H1 (cell line): ENCODE data around the gene UBE4B. TPM values are rescaled to one million over a fixed set of nuclear protein-coding genes. Genes with fewer than 3 reads are reported as not detected.

Source experiments
- CTCF ChIA-PET: fragments of 300-600 bp; sonication (Branson Sonifier 250); formaldehyde crosslinking; loops from one replicate; lab custom pipeline; 2021; ENCODE audit not compliant: partially characterized antibody; lab: Charles Lee
- POLR2A ChIA-PET: fragments of 300-600 bp; sonication (Branson Sonifier 250); formaldehyde crosslinking; loops from one replicate; lab custom pipeline; 2021; ENCODE audit warnings: inconsistent platforms; ENCODE audit not compliant: partially characterized antibody; lab: Charles Lee
- DNase-seq, 2 experiments: peaks; one replicate each; pipeline versions ENCODE4 v3.0.0 to v3.0.0-alpha.2; 2010 to 2022; ENCODE audit warnings: low spot score in 2 of 2, low read depth in 1 of 2, mixed read lengths in 1 of 2
- FAIRE-seq: peaks from 2 replicates; lab custom pipeline; 2011; peaks lifted over from hg19 to GRCh38; lab: Jason Lieb, UNC
- H2AFZ ChIP-seq: 2 replicates; pipeline ENCODE4 v1.8.1; 2012; ENCODE audit warnings: low read length, inconsistent platforms
- H2AK5ac ChIP-seq: 2 replicates; pipeline ENCODE4 v1.6.1; 2013; ENCODE audit warnings: low read depth, low read length
- H2BK120ac ChIP-seq: replicated peaks from 2 replicates; pipeline ENCODE3; 2013; ENCODE audit warnings: low read depth, low read length, inconsistent platforms
- H2BK12ac ChIP-seq: 2 replicates; pipeline ENCODE4 v1.6.1; 2013; ENCODE audit warnings: low read depth, low read length
- H2BK15ac ChIP-seq: 2 replicates; pipeline ENCODE4 v1.6.1; 2013; ENCODE audit warnings: low read length
- H2BK20ac ChIP-seq: 2 replicates; pipeline ENCODE4 v1.6.1; 2013; ENCODE audit warnings: low read length
- H2BK5ac ChIP-seq: 2 replicates; pipeline ENCODE4 v1.6.1; 2013; ENCODE audit warnings: low read depth, low read length
- H3K14ac ChIP-seq: 2 replicates; pipeline ENCODE4 v1.6.1; 2013; ENCODE audit warnings: inconsistent platforms; ENCODE audit not compliant: insufficient read length
- H3K18ac ChIP-seq: 2 replicates; pipeline ENCODE4 v1.6.1; 2013; ENCODE audit warnings: low read length; ENCODE audit errors: extremely low read depth
- H3K23ac ChIP-seq: 2 replicates; pipeline ENCODE4 v1.6.1; 2013; ENCODE audit warnings: inconsistent platforms; ENCODE audit not compliant: insufficient read length
- H3K23me2 ChIP-seq: 2 replicates; pipeline ENCODE4 v1.6.1; 2013; ENCODE audit warnings: low read depth, low read length
- H3K27ac ChIP-seq: 2 replicates; pipeline ENCODE4 v1.6.1; 2011; ENCODE audit warnings: low read depth, low read length, inconsistent platforms
- H3K27me3 ChIP-seq, 4 experiments: replicated peaks in 1 of 4; 1 replicate in 1 of 4; 2 replicates in 3 of 4; pipeline versions ENCODE4 v1.6.1 to v1.8.1; 2011 to 2013; ENCODE audit warnings: low read length in 3 of 4, mild to moderate bottlenecking in 3 of 4, inconsistent platforms in 2 of 4, mixed read lengths in 2 of 4, moderate library complexity in 1 of 4; ENCODE audit not compliant: control insufficient read depth in 3 of 4, insufficient read depth in 3 of 4; ENCODE audit errors: extremely low read depth in 1 of 4
- H3K36me3 ChIP-seq, 4 experiments: 2 replicates each; pipeline versions ENCODE4 v1.6.1 to v1.8.1; 2011 to 2013; ENCODE audit warnings: mild to moderate bottlenecking in 4 of 4, low read length in 3 of 4, moderate library complexity in 2 of 4, control low read depth in 1 of 4, inconsistent platforms in 1 of 4; ENCODE audit not compliant: insufficient read depth in 4 of 4, control insufficient read depth in 2 of 4
- H3K4ac ChIP-seq: replicated peaks from 2 replicates; pipeline ENCODE3; 2013; ENCODE audit warnings: low read length, low read depth, mixed read lengths, inconsistent platforms; ENCODE audit not compliant: insufficient read length
- H3K4me1 ChIP-seq, 4 experiments: replicated peaks in 1 of 4; 1 replicate in 1 of 4; 2 replicates in 3 of 4; pipeline versions ENCODE4 v1.6.1 to v1.8.1; 2011 to 2013; ENCODE audit warnings: low read length in 3 of 4, inconsistent platforms in 2 of 4, mixed read lengths in 1 of 4; ENCODE audit not compliant: insufficient read depth in 4 of 4, control insufficient read depth in 3 of 4
- H3K4me2 ChIP-seq, 2 experiments: 2 replicates each; pipeline versions ENCODE4 v1.6.1 to v1.8.1; 2011 to 2013; ENCODE audit warnings: low read depth in 2 of 2, low read length in 2 of 2, control low read depth in 1 of 2, inconsistent platforms in 1 of 2, mild to moderate bottlenecking in 1 of 2; ENCODE audit not compliant: insufficient read depth in 1 of 2
- H3K4me3 ChIP-seq, 4 experiments: fragments of 200-600, 300-600 bp in 1 of 4; sonication (generic), shearing (Covaris generic), sonication (Bioruptor Twin) in 1 of 4; 2 replicates each; pipeline versions ENCODE4 v1.5.1 to v1.8.1; 2011 to 2016; ENCODE audit warnings: low read length in 4 of 4, low read depth in 3 of 4, control low read depth in 2 of 4, inconsistent platforms in 2 of 4, mild to moderate bottlenecking in 2 of 4, mixed read lengths in 1 of 4, moderate library complexity in 1 of 4; ENCODE audit not compliant: insufficient read depth in 2 of 4; ENCODE audit errors: extremely low read depth in 1 of 4
- H3K56ac ChIP-seq: replicated peaks from 2 replicates; pipeline ENCODE3; 2013; ENCODE audit warnings: low read depth, mild to moderate bottlenecking, mixed read lengths, low read length, inconsistent platforms; ENCODE audit not compliant: insufficient read length
- H3K79me1 ChIP-seq: 2 replicates; pipeline ENCODE4 v1.6.1; 2013; ENCODE audit warnings: low read depth, low read length, control low read depth
- H3K79me2 ChIP-seq, 2 experiments: 2 replicates each; pipeline versions ENCODE4 v1.6.1 to v1.8.1; 2012 to 2013; ENCODE audit warnings: low read length in 2 of 2, mild to moderate bottlenecking in 2 of 2, inconsistent platforms in 1 of 2; ENCODE audit not compliant: insufficient read depth in 2 of 2, control insufficient read depth in 1 of 2
- H3K9ac ChIP-seq, 4 experiments: replicated peaks in 1 of 4; 1 replicate in 1 of 4; 2 replicates in 3 of 4; pipeline versions ENCODE4 v1.6.1 to v1.8.1; 2011 to 2013; ENCODE audit warnings: low read depth in 3 of 4, low read length in 3 of 4, control low read depth in 2 of 4, mild to moderate bottlenecking in 2 of 4, moderate library complexity in 2 of 4, inconsistent platforms in 1 of 4; ENCODE audit errors: extremely low read depth in 1 of 4
- H3K9me3 ChIP-seq, 2 experiments: 2 replicates each; pipeline versions ENCODE4 v1.6.1 to v1.8.1; 2012 to 2013; ENCODE audit warnings: mild to moderate bottlenecking in 2 of 2, moderate library complexity in 2 of 2, control low read depth in 1 of 2, inconsistent platforms in 1 of 2, low read depth in 1 of 2, low read length in 1 of 2, mixed read lengths in 1 of 2; ENCODE audit not compliant: insufficient read depth in 2 of 2
- H4K20me1 ChIP-seq, 2 experiments: replicated peaks in 1 of 2; 2 replicates each; pipeline versions ENCODE3 to v1.8.1; 2011 to 2013; ENCODE audit warnings: inconsistent platforms in 2 of 2, low read length in 2 of 2, mild to moderate bottlenecking in 1 of 2; ENCODE audit not compliant: insufficient read depth in 2 of 2, control insufficient read depth in 1 of 2
- H4K5ac ChIP-seq: 2 replicates; pipeline ENCODE4 v1.6.1; 2013; ENCODE audit warnings: low read length, low read depth, mixed read lengths, inconsistent platforms; ENCODE audit not compliant: insufficient read length
- H4K8ac ChIP-seq: 2 replicates; pipeline ENCODE4 v1.8.0; 2013; ENCODE audit warnings: mild to moderate bottlenecking, moderate library complexity, low read length, inconsistent platforms; ENCODE audit not compliant: insufficient read depth; ENCODE audit errors: extremely low read depth
- H4K91ac ChIP-seq: replicated peaks from 2 replicates; pipeline ENCODE3; 2013; ENCODE audit warnings: low read length, mixed read lengths, inconsistent platforms; ENCODE audit not compliant: insufficient read length
- ATF3 ChIP-seq: IDR thresholded peaks from 2 replicates; pipeline ENCODE4 v1.6.1; 2011; ENCODE audit warnings: low read depth, mild to moderate bottlenecking, low read length; ENCODE audit not compliant: insufficient read depth
- BCL11A ChIP-seq, 2 experiments: IDR thresholded peaks; one replicate each; pipeline ENCODE4 v1.6.1; 2011; ENCODE audit warnings: low read depth in 2 of 2, low read length in 2 of 2, mild to moderate bottlenecking in 2 of 2
- E2F6 ChIP-seq: IDR thresholded peaks from 2 replicates; pipeline ENCODE4 v1.6.1; 2012; ENCODE audit warnings: inconsistent platforms
- KDM1A ChIP-seq: fragments of 200-600, 300-600 bp; sonication (generic); IDR thresholded peaks from 2 replicates; pipeline ENCODE4 v1.7.1; 2016; ENCODE audit warnings: mild to moderate bottlenecking, low read length, borderline replicate concordance
- POLR2A ChIP-seq, 2 experiments: IDR thresholded peaks; 1 replicate in 1 of 2; 2 replicates in 1 of 2; pipeline ENCODE4 v1.6.1; 2011; ENCODE audit warnings: low read depth in 2 of 2, low read length in 2 of 2, mild to moderate bottlenecking in 2 of 2; ENCODE audit errors: control extremely low read depth in 1 of 2
- POLR2AphosphoS5 ChIP-seq: IDR thresholded peaks from 2 replicates; pipeline ENCODE4 v1.6.1; 2011; ENCODE audit warnings: low read depth, low read length
- RBBP5 ChIP-seq: IDR thresholded peaks from 2 replicates; pipeline ENCODE4 v1.7.1; 2012; ENCODE audit warnings: low read depth, mild to moderate bottlenecking, inconsistent platforms, low read length, moderate library complexity, borderline replicate concordance
- RNF2 ChIP-seq: fragments of 200-900, 300-1000 bp; sonication (generic); IDR thresholded peaks from 2 replicates; pipeline ENCODE4 v1.7.1; 2016; ENCODE audit warnings: borderline replicate concordance, low read depth, mild to moderate bottlenecking, antibody characterized with exemption, low read length; ENCODE audit not compliant: poor library complexity, severe bottlenecking; ENCODE audit errors: missing control alignments
- SIN3A ChIP-seq, 2 experiments: IDR thresholded peaks in 1 of 2; conservative IDR thresholded peaks in 1 of 2; 2 replicates each; pipeline ENCODE4 v1.6.1; 2011 to 2012; ENCODE audit warnings: low read length in 2 of 2, improper control_type of control experiment in 1 of 2, low read depth in 1 of 2, mild to moderate bottlenecking in 1 of 2
- SIX5 ChIP-seq: IDR thresholded peaks from 2 replicates; pipeline ENCODE4 v1.6.1; 2011; ENCODE audit warnings: mild to moderate bottlenecking, low read depth, low read length
- whole genome bisulfite sequencing, 2 experiments: shearing (Covaris generic) in 1 of 2; methylation state at CpG; one replicate each; pipeline versions ENCODE4 v1.1.6 to v1.1.7; 2013 to 2015; ENCODE audit warnings: low lambda C conversion rate in 2 of 2, mixed read lengths in 2 of 2, inconsistent platforms in 1 of 2, low coverage in 1 of 2, missing lambda C conversion rate in 1 of 2; ENCODE audit not compliant: insufficient replicate concordance in 2 of 2, insufficient coverage in 1 of 2, insufficient read length in 1 of 2; ENCODE audit errors: extremely low coverage in 1 of 2, missing lambda C conversion rate in 1 of 2; 5-methylcytosine and 5-hydroxymethylcytosine counted together
- polyA plus RNA-seq, 7 experiments: library from polyadenylated mRNA; depleted of rRNA in 3 of 7; stranded (reverse) in 5 of 7; unstranded in 2 of 7; fragments of >200 nt in 5 of 7; fragments of 200-250 nt in 2 of 7; gene quantifications; 1 replicate in 5 of 7; 2 replicates in 1 of 7; 4 replicates in 1 of 7; pipeline versions ENCODE4 v1.2.1 to v1.2.3, GENCODE V29; 2011 to 2013; ENCODE audit warnings: missing spikeins in 2 of 7, mixed read lengths in 2 of 7
- total RNA-seq: library from RNA; stranded (reverse); fragmentation: NEBNext Ultra II Directional; extraction: Animal tissue kit (Norgen Biotek cat#: 25700); gene quantifications from 2 replicates; pipeline ENCODE4 v1.2.1, GENCODE V29; 2021

Gene UBE4B
- total and polyA plus RNA-seq, 2 of the 8 experiments (the other 6 are each of a cell fraction or from before 2014, with no cell fraction given), result 24.5 to 90.1 TPM

GRCh38 chr1:10122926-10123325 is 90.2 kb downstream of the UBE4B start:
- H2BK5ac ChIP-seq, result no peak overlapping the region
- H3K9me3 ChIP-seq, result no peaks in the 10 kb centered on the region
- H3K4me2 ChIP-seq, result no peak overlapping the region
- DNase-seq, result no peak
- H3K79me2 ChIP-seq, result no peaks in the 10 kb centered on the region
- H3K56ac ChIP-seq, result no peak overlapping the region
- H2BK15ac ChIP-seq, result no peak overlapping the region
- H4K5ac ChIP-seq, result no peak overlapping the region
- no peak overlapping the region for H2AFZ ChIP-seq
- H3K79me1 ChIP-seq, result no peaks in the 10 kb centered on the region
- no peak for TF ChIP-seq ATF3
- TF ChIP-seq KDM1A, result no peak
- no peak for TF ChIP-seq RNF2
- no peak for TF ChIP-seq POLR2AphosphoS5
- TF ChIP-seq RBBP5, result no peak
- TF ChIP-seq BCL11A (IDR thresholded peaks at IDR 0.05; ENCODE audit: low read depth in 2 of 2, low read length in 2 of 2), result no peak
- TF ChIP-seq SIX5, result no peak
- TF ChIP-seq E2F6, result no peak
- TF ChIP-seq POLR2A (IDR thresholded peaks at IDR 0.05; ENCODE audit: control extremely low read depth in 1 of 2, low read depth in 2 of 2, low read length in 2 of 2), result no peak
- TF ChIP-seq SIN3A (conservative IDR thresholded peaks at IDR 0.05 in 1 of 2, IDR thresholded peaks at IDR 0.05 in 1 of 2; ENCODE audit: low read depth in 1 of 2, low read length in 2 of 2), result no peak
- no peak overlapping the region for H3K18ac ChIP-seq
- no peak overlapping the region for H3K14ac ChIP-seq
- no peak overlapping the region for H2BK20ac ChIP-seq
- ChIA-PET CTCF (interaction anchor here (1.3 to 1.6 kb wide), 2 partner anchors 12 to 248 kb away, joined by 3 to 4 read pairs; no protein-coding TSS in a partner anchor), POLR2A (interaction anchor here (0.6 kb wide), 1 partner anchor 16 kb away, joined by 4 read pairs; no protein-coding TSS in a partner anchor)
- H3K4me3 ChIP-seq, result no peak overlapping the region
- no peak overlapping the region for H4K91ac ChIP-seq
- H3K23ac ChIP-seq, result no peak overlapping the region
- H2BK12ac ChIP-seq, result no peak overlapping the region
- H4K20me1 ChIP-seq, result no peaks in the 10 kb centered on the region
- no peak overlapping the region for H3K4ac ChIP-seq
- no peak overlapping the region for H2BK120ac ChIP-seq
- 99% methylated on average over 10 of the region's 10 CpGs; no CpG with 5 or more reads in 1 of the 2 experiments for WGBS, 2 experiments
- peaks cover 2 to 31% (median 18%) of the 10 kb centered on the region in 4 experiments; a peak in 7 of 8 replicates for H3K36me3 ChIP-seq
- H2AK5ac ChIP-seq, result no peak overlapping the region
- no peak overlapping the region for H4K8ac ChIP-seq
- no peaks in the 10 kb centered on the region for H3K27me3 ChIP-seq
- no peaks in the 10 kb centered on the region for H3K23me2 ChIP-seq
- no peak for FAIRE-seq
- H3K9ac ChIP-seq, result no peak overlapping the region
- no peaks in the 10 kb centered on the region for H3K4me1 ChIP-seq
- no peak overlapping the region for H3K27ac ChIP-seq
